GM19468 (cell line): ENCODE data around the gene HTR3B.
A peak's percentile ranks its signal among the peaks of the same experiment; 100 is the strongest.
"Not testable (repeated sequence)": the region's sequence is repeated elsewhere in the genome, so short reads cannot be mapped to it uniquely, and the experiment has no call there.

ENCODE experiments used
- ATAC-seq: cut with Tn5 transposase; IDR thresholded peaks from one replicate; pipeline ENCODE4 v1.9.1; 2021; ENCODE audit warnings: mild to moderate bottlenecking, moderate library complexity, moderate number of reproducible peaks; ENCODE audit not compliant: unreplicated experiment; ENCODE audit errors: extremely low read depth

Gene HTR3B

DNA sequence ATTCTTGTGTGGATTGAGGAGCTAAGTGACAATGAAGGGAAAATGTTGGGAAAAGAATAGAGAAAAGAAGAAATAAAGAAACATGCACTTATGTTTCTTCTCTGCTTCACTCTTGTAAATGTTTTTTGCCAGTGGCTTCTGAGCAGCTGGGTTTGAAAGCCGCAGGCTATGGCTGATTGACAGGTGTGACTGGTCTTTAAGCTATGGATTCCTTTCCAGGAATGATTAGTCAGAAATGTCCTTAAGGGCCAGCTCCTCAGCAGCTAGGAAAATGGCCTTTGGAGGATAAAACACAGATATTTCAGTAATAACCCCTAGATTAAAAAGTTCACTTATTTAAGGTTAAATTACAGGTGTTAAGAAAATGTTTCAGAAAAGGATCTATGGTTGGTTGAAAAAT, 22.7 kb upstream of the HTR3B start:
- no peak for ATAC-seq

DNA sequence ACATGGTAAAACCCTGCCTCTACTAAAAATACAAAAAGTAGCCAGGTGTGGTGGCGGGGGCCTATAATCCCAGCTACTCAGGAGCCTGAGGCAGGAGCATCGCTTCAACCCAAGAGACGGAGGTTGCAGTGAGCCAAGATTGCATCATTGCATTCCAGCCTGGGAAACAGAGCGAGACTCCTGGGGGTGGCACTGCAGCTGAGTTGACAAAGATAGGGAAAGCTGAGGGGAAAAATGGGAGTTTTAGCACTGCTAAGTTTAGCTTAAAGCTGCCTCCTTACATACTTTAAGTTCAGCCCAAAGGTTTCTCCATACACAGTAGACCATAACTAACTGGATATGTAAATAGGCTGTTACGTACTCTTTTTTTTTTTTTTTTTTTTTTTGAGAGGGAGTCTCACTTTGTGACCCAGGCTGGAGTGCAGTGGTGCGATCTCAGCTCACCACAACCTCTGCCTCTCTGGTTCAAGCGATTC, 20.2 kb upstream of the HTR3B start:
- no peak for ATAC-seq

DNA sequence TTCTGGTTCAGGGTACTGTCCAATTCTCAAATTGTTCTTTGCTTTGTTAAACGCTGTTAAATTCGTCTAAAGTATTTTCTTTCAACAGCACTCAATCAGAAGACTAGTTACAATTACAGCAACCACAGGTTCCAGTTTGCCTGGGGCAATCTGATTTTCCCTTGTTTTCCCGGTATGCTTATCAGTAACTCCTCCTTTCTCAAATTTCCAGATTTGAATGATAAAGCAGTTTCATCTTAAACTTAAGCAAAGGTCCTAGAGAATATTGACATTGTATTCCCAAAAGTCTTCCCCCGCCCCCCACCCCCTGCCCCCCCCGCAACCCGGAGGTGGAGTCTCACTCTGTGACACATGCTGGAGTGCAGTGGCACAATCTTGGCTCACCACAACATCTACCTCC, 18.7 kb upstream of the HTR3B start:
- no peak for ATAC-seq

DNA sequence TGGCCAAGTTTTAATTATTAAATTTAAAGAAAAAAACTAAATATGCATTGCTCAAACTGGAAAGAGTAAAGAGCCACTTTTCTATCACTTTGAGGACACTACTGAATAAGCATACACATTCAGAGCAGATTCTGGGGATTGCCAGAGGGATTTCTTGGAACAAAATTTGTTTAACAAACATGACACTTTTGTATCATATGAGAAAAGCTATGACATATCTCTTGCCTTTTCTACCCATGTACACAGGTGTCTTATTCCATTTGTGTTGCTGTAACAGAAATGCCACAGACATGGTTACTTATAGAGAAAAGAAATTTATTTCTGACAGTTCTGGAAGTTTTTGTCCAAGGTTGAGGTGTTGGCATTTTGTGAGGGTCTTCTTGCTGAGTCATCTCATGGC, 15.7 kb upstream of the HTR3B start:
- no peak for ATAC-seq

DNA sequence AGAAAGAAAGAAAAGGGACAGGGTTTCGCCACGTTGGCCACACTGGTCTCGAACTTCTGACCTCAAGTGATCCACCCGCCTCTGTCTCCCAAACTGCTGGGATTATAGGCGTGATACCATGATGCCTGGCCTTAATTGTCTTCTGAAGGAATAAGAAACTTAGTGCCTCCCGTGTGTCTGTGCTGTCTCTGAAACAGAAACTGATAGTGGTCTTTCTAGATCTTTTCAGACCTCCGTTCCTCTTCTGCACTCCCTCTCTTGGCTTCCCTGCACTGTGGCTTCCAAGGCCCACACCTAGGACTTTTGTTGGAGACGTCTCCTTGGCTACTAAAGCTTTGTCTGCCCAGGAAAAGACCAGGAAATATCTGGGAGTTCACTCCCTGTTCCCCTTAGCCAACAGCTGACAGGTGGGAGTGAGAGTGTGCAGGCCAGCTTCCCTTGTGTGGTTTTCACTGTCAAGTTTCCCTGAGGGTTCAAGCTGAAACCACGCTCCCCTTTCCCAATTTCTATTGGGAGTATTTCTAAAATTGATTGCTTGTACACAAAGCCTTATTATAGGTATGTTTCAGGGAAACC, 10.1 kb upstream of the HTR3B start:
- ATAC-seq = peak; percentile 58

DNA sequence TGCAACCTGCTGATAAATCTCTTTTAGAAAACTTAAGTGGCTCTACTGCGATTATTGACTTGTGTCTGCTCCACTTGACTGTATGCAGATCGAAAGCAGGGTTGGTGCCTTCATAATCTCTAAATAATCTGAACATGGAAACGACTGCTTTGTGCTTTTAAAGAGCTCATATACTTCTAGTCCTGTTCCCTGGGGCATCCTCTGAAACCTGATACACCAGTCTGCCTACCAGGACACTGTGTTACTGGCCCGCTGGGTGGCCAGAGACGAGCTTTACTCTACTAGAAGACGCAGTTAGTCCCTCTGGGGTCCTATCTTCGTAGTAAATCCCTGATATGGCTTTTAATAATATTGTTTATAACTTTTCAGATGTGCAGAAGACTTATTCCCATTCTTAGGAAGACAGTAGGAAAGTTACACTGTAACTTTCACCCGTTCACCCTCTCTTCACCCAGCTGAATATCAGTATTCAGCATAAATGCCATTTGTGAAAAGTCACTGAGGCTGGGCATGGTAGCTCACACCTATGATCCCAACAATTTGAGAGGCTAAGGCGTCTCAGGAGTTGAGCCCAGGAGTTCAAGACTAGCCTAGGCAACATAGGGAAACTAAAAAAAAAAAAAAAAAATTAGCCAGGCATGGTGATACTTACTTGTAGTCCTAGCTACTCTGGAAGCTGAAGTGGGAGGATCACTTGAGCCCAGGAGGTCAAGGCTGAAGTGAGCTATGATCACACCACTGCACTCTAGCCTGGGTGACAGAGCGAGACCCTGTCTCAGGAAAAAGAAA, 9.0 kb upstream of the HTR3B start:
- no peak for ATAC-seq

DNA sequence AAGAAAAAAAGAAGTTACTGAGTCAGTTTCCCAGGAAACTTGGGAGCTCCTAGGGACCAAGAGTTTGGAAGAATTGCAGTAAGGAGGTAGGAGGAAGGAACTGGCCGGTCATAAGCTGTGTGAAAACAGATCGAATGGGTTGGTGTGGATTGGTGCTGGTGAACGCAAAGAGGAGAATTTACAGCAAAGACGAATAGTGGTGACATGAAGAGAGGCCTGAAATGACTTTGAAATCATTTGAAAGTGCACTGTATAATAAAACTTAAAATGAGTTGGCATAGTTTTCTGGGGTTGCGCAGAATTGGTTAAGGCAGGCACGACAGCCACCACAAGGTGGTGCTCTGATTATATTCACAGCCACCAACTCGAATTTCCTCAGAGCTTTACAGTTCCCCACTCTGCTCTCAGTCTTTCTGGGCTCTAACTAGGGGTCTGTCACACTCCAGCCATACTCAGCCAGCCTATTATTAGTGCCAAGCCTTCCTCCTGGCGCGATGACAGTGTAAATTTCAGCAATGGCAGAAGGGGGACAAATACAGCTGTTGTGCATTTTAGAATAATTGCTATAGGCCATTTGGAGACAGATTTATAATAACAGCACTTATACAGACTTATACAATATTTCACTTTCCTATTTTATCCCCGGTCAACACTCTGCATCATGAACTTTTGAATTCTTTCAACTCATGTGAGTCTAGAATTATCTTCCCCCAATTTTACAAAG, 8.3 kb upstream of the HTR3B start:
- ATAC-seq = no peak

DNA sequence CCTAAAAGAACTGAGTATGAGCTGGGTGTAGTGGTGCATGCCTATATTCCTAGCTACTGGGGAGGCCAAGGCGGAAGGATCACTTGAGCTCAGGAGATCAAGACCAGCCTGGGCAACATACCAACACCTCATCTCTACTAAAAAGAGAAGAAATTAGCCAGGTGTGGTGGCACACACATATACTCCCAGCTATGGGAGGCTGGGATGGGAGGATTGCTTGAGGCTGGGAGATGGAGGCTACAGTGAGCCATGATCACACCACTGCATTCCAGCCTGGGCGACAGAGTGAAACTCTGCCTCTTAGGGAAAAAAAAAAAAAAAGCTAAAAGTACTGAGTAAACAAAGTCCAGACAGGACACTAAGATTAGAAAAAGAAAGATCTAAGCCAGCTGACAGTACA, 3.5 kb upstream of the HTR3B start:
- no peak for ATAC-seq

DNA sequence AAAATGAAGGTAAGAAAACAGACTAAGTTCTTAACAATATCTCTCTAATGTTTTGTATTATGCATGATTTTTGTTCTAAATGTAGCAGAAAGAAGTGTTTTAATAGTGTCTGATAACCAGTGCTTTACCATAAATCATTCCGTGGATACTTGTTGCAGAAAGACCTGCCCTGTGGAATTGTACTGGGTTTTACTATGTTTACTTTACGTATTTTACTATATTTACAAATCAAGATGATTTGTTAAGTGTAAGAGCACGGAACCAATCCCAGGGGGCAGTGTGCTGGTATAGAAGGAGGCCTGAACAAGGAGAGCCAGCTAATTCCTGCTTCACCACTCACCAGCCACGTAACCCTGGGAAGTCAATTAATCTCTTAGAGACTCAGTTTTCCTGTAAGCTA, 1.4 kb downstream of the HTR3B start:
- ATAC-seq = no peak

DNA sequence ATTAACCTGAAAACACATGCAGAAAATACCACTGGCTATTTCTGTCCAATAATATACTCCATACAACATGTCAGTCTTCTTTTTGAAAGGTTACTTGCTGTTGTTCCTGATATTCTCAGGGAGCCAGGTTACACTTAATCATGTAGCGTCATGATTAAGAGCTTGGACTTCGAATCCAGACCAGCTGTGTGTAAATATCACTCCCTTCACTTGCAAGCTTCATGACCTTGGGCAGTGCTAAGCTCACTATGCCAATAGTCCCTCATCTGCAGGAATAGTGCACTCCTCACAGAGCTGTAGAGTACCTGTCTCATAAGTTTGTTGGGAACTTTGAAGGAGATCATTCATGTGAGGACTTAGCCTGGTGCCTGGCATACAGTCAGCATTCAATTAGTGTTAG, 1.9 kb downstream of the HTR3B start:
- ATAC-seq = no peak

DNA sequence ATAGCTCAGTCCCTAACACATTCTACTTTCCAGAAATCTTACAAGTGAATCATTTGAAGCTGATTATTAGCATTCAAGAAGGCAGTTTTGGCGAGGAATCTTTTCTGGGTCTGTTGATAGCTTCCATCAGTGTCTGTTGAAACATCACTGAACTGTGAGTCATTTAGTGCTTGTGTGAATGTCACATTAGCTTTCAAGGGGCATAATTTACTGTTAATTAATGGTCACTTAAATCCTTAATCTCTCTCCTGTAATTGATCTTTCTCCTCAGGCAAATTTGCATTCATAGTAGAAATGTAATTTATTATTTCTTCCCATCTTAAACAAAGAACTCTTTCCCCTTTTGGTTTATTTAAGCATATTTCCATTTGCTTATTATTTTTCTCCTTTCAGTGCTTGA, 2.6 kb downstream of the HTR3B start:
- ATAC-seq = no peak

DNA sequence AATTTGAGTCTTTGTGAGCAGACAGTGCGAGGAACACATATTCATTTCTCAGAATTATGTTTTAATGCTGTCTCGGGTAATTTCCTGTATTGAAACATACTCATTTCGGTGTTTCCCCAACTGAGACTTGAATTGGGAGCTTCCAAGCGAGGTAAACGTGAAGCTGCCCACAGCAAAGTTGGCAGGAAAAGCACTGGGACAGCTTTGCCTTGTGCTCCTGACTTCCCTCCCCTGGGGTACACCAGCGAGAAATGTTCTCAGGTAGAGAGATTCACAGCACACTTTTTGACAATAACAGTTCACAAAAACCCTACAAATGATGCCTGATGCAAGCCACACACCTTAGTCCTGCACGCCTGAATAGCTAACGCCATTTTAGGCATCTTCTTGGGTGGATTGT, 3.1 kb downstream of the HTR3B start:
- ATAC-seq = no peak

DNA sequence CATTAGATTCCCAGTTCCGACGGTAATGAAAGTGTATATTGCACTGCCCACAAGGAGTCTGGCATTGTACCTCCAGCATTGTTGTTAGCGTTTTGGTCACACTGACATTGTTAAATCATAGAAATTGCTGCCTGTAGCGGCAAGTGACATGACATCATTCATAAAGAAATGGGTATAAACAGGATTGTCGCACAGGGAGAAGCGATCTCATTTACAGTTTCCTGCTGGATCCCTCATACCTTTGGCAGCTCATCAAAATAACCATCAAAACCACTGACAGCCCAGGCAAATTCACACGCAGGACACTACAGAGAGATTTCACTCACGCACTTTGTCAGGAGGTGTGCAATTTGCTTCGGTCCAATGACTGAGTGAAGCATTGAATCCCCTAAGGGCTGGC, 3.5 kb downstream of the HTR3B start:
- ATAC-seq = no peak

DNA sequence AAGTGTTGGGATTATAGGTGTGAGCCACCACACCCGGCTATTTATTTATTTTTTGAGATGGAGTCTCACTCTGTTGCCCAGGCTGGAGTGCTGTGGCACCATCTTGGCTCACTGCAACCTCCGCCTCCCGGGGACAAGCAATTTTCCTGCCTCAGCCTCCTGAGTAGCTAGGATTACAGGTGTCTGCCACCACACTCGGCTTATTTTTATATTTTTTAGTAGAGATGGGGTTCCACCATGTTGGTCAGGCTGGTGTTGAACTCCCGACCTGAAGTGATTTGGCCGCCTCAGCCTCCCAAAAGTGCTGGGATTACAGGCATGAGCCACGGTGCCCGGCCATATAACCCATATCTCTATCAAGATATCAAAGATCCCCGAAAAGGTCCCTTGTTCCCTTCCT, 6.9 kb downstream of the HTR3B start:
- ATAC-seq = not testable (repeated sequence)

DNA sequence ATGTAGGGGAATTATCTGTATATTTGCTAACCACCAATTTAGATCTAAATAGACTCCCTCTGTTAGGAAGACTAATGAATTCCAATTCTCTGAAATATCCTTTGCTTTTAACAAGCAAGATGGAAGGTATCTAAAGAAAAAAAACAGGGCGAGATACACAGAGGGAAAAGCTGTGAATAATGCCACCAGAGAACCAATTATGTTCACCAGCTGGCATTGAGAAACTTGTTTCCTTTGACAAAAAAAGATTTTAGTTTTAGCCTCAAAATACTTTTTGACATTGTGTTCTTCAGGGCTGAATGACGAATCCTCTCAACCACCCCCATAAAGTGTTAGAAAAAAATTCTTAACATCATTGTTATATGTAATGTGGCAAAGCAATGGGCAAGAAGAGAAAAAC, 19.0 kb downstream of the HTR3B start:
- ATAC-seq = no peak

DNA sequence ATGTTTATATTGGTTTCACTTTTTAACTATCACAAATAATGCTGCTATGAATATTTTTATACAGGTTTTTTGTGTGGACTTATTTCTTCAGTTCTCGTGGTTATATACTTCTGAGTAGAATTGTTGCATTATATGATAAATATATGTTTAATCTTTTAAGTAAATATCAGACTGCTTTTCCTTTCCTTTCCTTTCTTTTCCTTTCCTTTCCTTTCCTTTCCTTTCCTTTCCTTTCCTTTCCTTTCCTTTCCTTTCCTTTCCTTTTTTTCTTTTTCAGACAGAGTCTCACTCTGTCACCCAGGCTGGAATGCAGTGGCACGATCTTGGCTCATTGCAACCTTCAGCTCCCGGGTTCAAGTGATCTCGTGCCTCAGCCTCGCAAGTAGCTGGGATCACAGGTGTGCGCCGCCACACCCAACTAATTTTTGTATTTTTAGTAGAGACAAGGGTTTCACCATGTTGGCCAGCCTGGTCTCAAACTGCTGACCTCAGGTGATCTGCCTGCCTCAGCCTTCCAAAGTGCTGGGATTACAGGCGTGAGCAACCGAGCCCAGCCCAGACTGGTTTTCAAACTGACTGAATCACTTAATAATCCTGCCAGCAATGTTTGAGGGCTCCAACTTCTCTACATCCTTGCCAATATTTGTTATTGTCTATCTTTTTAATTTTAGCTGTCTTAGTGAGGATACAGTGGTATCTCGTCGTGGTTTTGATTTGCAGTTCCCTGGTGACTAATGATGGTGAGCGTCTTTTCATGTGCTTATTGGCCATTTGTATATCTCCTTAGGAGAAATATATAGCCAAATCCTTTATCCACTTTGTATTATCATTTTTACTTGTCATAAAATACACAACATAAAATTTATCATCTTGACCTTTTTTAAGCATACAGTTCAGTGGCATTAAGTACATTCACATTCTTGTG, 21.9 kb downstream of the HTR3B start:
- ATAC-seq = no peak

DNA sequence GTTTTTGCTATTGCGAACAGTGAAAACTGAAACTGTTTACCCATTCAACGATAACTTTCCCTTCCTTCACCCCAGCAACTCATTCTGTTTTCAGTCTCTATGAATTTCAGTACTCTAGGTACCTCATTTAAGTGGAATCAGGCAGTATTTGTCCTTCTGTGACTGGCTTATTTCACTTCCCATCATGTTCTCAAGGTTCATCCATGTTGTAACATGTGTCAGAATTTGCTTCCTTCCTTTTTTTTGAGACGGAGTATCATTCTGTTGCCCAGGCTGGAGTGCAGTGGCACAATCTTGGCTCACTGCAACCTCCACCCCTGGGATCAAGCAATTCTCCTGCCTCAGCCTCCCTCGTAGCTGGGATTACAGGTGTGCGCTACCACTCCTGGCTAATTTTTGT, 23.7 kb downstream of the HTR3B start:
- ATAC-seq = no peak

DNA sequence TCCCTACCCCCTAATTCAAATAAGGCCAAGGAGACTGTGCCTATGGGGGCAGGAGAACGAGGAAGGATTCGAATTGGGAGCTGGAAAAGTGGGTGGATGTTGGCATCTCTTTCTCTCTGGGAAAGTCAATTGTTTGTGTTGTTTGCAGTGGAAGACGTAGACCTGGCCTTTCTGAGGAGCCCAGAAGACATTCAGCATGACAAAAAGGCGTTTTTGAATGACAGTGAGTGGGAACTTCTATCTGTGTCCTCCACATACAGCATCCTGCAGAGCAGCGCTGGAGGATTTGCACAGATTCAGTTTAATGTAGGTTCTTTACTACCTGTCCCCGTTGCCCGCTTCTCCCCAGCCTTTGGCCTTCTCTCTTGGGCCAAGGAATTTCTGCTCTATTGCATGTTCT, 28.2 kb downstream of the HTR3B start:
- no peak for ATAC-seq

DNA sequence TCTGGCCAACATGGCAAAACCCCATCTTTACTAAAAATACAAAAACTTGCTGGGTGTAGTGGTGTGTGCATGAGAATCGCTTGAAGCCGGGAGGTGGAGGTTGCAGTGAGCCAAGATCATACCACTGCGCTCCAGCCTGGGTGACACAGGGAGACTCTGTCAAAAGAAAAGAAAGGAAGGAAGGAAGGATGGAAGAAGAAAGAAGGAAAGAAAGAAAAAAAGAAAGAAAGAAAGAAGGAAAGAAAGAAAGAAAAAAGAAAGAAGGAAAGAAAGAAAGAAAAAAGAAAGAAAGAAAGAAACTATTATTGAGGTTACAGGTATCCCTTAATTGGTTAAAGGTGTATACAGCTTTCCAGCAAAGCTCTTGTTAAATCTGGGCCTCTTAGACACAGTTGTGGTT, 29.6 kb downstream of the HTR3B start:
- not testable (repeated sequence) for ATAC-seq

DNA sequence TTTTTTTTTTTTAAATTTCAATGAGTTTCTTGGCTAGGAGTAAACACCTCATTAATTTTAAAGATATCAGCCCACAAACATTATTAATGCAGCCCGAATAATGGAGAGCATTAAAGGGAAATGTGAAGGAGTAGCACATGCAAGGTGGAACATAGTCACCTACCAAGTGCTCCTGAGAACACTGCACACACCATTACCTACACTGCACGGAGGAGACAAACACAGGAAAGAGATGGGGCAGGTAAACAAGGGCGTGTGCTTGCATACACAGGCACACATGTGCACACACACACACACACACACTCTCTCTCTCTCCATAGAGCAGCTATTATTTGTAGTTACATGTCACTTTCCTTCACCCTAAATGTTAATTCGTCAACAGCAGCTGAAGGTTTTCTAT, 30.2 kb downstream of the HTR3B start:
- ATAC-seq = no peak
